H9 (cell line): ENCODE results near the gene RIT2. TPM values are rescaled to one million over a fixed set of nuclear protein-coding genes. Genes with fewer than 3 reads are reported as not detected.

ENCODE experiments used
- DNase-seq: peaks from one replicate; pipeline ENCODE4 v3.0.0-alpha.2; 2017
- H2AFZ ChIP-seq: one replicate; pipeline ENCODE4 v1.6.1; 2013; ENCODE audit warnings: mild to moderate bottlenecking, low read length, control low read depth, moderate library complexity
- H2AK5ac ChIP-seq: 2 replicates; pipeline ENCODE4 v1.6.1; 2013; ENCODE audit warnings: low read length, control low read depth, mixed read lengths; ENCODE audit not compliant: insufficient read length
- H2BK120ac ChIP-seq: one replicate; pipeline ENCODE4 v1.6.1; 2013; ENCODE audit warnings: low read depth, mild to moderate bottlenecking, low read length, control low read depth, inconsistent platforms; ENCODE audit not compliant: poor library complexity, severe bottlenecking
- H2BK12ac ChIP-seq: 2 replicates; pipeline ENCODE4 v1.6.1; 2013; ENCODE audit warnings: low read length, control low read depth, mixed read lengths, low read depth; ENCODE audit not compliant: insufficient read length
- H2BK15ac ChIP-seq: 2 replicates; pipeline ENCODE4 v1.6.1; 2013; ENCODE audit warnings: low read depth, low read length, control low read depth
- H2BK20ac ChIP-seq: one replicate; pipeline ENCODE4 v1.6.1; 2013; ENCODE audit warnings: low read depth, mild to moderate bottlenecking, low read length, control low read depth, inconsistent platforms; ENCODE audit not compliant: poor library complexity, severe bottlenecking
- H2BK5ac ChIP-seq: 2 replicates; pipeline ENCODE4 v1.6.1; 2013; ENCODE audit warnings: low read length, control low read depth, mixed read lengths; ENCODE audit not compliant: insufficient read length
- H3K14ac ChIP-seq: 2 replicates; pipeline ENCODE4 v1.6.1; 2013; ENCODE audit warnings: low read length, control low read depth; ENCODE audit not compliant: insufficient read depth
- H3K18ac ChIP-seq: 2 replicates; pipeline ENCODE4 v1.6.1; 2013; ENCODE audit warnings: low read depth, mild to moderate bottlenecking, mixed read lengths, low read length, control low read depth; ENCODE audit not compliant: insufficient read length
- H3K23ac ChIP-seq: 2 replicates; pipeline ENCODE4 v1.6.1; 2013; ENCODE audit warnings: low read length, control low read depth, mixed read lengths, low read depth; ENCODE audit not compliant: insufficient read length
- H3K23me2 ChIP-seq: 2 replicates; pipeline ENCODE4 v1.6.1; 2013; ENCODE audit warnings: low read depth, mild to moderate bottlenecking, mixed read lengths, low read length, control low read depth; ENCODE audit not compliant: insufficient read length, poor library complexity, severe bottlenecking
- H3K27ac ChIP-seq: 2 replicates; pipeline ENCODE4 v1.5.1; 2013; ENCODE audit warnings: low read length, control low read depth, mixed read lengths, low read depth; ENCODE audit not compliant: insufficient read length
- H3K27me3 ChIP-seq: 2 replicates; pipeline ENCODE4 v1.6.1; 2013; ENCODE audit warnings: low read length, control low read depth, inconsistent platforms; ENCODE audit not compliant: insufficient read depth
- H3K4ac ChIP-seq: 2 replicates; pipeline ENCODE4 v1.6.1; 2013; ENCODE audit warnings: low read depth, mild to moderate bottlenecking, control low read depth, inconsistent platforms, low read length, moderate library complexity
- H3K4me1 ChIP-seq: 2 replicates; pipeline ENCODE4 v1.6.1; 2013; ENCODE audit warnings: low read length, control low read depth, inconsistent platforms; ENCODE audit not compliant: insufficient read depth
- H3K4me2 ChIP-seq: 2 replicates; pipeline ENCODE4 v1.6.1; 2013; ENCODE audit warnings: low read length, control low read depth, mixed read lengths; ENCODE audit not compliant: insufficient read length, insufficient read depth
- H3K56ac ChIP-seq: 2 replicates; pipeline ENCODE4 v1.6.1; 2013; ENCODE audit warnings: low read depth, mild to moderate bottlenecking, mixed read lengths, low read length, control low read depth; ENCODE audit not compliant: insufficient read length
- H3K79me1 ChIP-seq: 2 replicates; pipeline ENCODE4 v1.6.1; 2013; ENCODE audit warnings: low read depth, mild to moderate bottlenecking, moderate library complexity, low read length, control low read depth, inconsistent platforms; ENCODE audit not compliant: insufficient read depth, poor library complexity, severe bottlenecking
- H3K79me2 ChIP-seq: 2 replicates; pipeline ENCODE4 v1.6.1; 2013; ENCODE audit warnings: low read length, control low read depth, inconsistent platforms; ENCODE audit not compliant: insufficient read depth
- H3K9ac ChIP-seq: 2 replicates; pipeline ENCODE4 v1.6.1; 2013; ENCODE audit warnings: low read length, control low read depth, mixed read lengths; ENCODE audit not compliant: insufficient read length; ENCODE audit errors: extremely low read depth
- H3K9me3 ChIP-seq: one replicate; pipeline ENCODE4 v1.6.1; 2013; ENCODE audit warnings: low read depth, low read length, inconsistent platforms; ENCODE audit not compliant: control insufficient read depth
- H3T11ph ChIP-seq: one replicate; pipeline ENCODE4 v1.6.1; 2013; ENCODE audit warnings: mild to moderate bottlenecking, low read length, control low read depth, inconsistent platforms
- H4K20me1 ChIP-seq: one replicate; pipeline ENCODE4 v1.6.1; 2013; ENCODE audit not compliant: control insufficient read depth, insufficient read length, insufficient read depth
- H4K5ac ChIP-seq: 2 replicates; pipeline ENCODE4 v1.6.1; 2013; ENCODE audit warnings: low read depth, mild to moderate bottlenecking, mixed read lengths, low read length, control low read depth; ENCODE audit not compliant: insufficient read length
- H4K8ac ChIP-seq: replicated peaks from 2 replicates; pipeline ENCODE4 v1.6.1; 2013; ENCODE audit warnings: low read length, control low read depth, mixed read lengths, low read depth; ENCODE audit not compliant: insufficient read length
- H4K91ac ChIP-seq: 2 replicates; pipeline ENCODE4 v1.6.1; 2013; ENCODE audit warnings: low read depth, mild to moderate bottlenecking, moderate library complexity, mixed read lengths, low read length, control low read depth; ENCODE audit not compliant: insufficient read length
- H3K27ac Mint-ChIP-seq, 3 experiments: 2 replicates in 2 of 3; 3 replicates in 1 of 3; pipeline ENCODE4 v1.8.0; 2020 to 2021; ENCODE audit warnings: mixed read lengths in 3 of 3, mild to moderate bottlenecking in 1 of 3, moderate library complexity in 1 of 3
- H3K27me3 Mint-ChIP-seq: 2 replicates; pipeline ENCODE4 v1.8.0; 2021; ENCODE audit warnings: low read depth, mild to moderate bottlenecking, moderate library complexity, mixed read lengths
- H3K36me3 Mint-ChIP-seq, 3 experiments: 2 replicates in 2 of 3; 3 replicates in 1 of 3; pipeline ENCODE4 v1.8.0; 2020 to 2021; ENCODE audit warnings: low read depth in 3 of 3, mixed read lengths in 3 of 3; ENCODE audit not compliant: insufficient read depth in 1 of 3
- H3K4me1 Mint-ChIP-seq, 2 experiments: 2 replicates each; pipeline ENCODE4 v1.8.0; 2020; ENCODE audit warnings: mixed read lengths in 2 of 2
- H3K4me3 Mint-ChIP-seq, 2 experiments: 2 replicates in 1 of 2; 3 replicates in 1 of 2; pipeline ENCODE4 v1.8.0; 2020 to 2021; ENCODE audit warnings: mild to moderate bottlenecking in 2 of 2, mixed read lengths in 2 of 2, moderate library complexity in 1 of 2
- H3K9me3 Mint-ChIP-seq, 2 experiments: 2 replicates in 1 of 2; 3 replicates in 1 of 2; pipeline ENCODE4 v1.8.0; 2020; ENCODE audit warnings: mild to moderate bottlenecking in 2 of 2, mixed read lengths in 2 of 2, moderate library complexity in 1 of 2
- total RNA-seq: library from RNA; stranded (reverse); gene quantifications from 2 replicates; pipeline ENCODE4 v1.2.1, GENCODE V29; 2021
- TF ChIP-seq, protein P1 (sequence below): fragments of 200-600 bp; sonication (generic); conservative IDR thresholded peaks from 3 replicates; pipeline ENCODE4 v1.8.0; 2021; ENCODE audit warnings: antibody characterized with exemption, mild to moderate bottlenecking

Gene RIT2
- total RNA-seq, 1 experiment from 2014 or later = 1.2 TPM

DNA sequence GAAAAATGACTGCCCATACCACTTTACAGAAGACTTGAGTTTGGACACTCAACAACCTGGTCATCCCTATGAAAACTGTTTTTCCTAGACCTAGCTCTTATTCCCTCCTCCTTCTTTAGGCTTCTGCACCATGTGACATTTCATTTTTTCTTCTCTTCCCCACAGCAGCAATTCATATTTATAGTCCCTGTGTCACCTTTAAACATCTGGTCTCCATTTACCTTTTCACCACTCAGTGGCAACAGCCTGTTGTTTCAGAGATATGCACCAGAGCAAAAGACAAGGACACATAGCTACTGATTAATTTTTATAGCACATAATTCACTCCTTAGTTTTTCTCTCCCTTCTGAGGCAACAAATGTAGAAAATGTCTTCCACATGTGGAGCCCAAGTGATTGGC is 118.7 kb downstream of the RIT2 start:
- no peak overlapping the region for H2AFZ ChIP-seq

More for the DNA sequence above, 118.7 kb downstream of the RIT2 start:
- Histone ChIP-seq H3K23ac (no peak overlapping the region), H3K79me1 (no peaks in the 10 kb centered on the region), H2BK12ac (no peak overlapping the region), H4K20me1 (no peaks in the 10 kb centered on the region), H2BK5ac (no peak overlapping the region), H3K18ac (no peak overlapping the region), H3K9ac (no peak overlapping the region), H3K79me2 (no peaks in the 10 kb centered on the region), H4K91ac (no peak overlapping the region), H3K56ac (no peak overlapping the region), H4K8ac (no peak overlapping the region), H3T11ph (no peak overlapping the region), H2BK120ac (no peak overlapping the region), H3K23me2 (no peaks in the 10 kb centered on the region), H3K9me3 (no peaks in the 10 kb centered on the region), H3K27ac (no peak overlapping the region), H3K4me1 (peaks cover 5% of the 10 kb centered on the region; the same call in 1 of the 2 replicates), H3K27me3 (no peaks in the 10 kb centered on the region), H4K5ac (no peak overlapping the region), H2BK20ac (no peak overlapping the region), H3K4me2 (no peak overlapping the region), H2BK15ac (no peak overlapping the region), H2AK5ac (no peak overlapping the region), H3K4ac (no peak overlapping the region), H3K14ac (no peak overlapping the region)
- Mint-ChIP-seq H3K4me1 (peaks cover 2 to 8% of the 10 kb centered on the region in 2 experiments; a peak in 3 of 4 replicates), H3K36me3 (peaks cover 0 to 19% (median 6%) of the 10 kb centered on the region in 3 experiments; a peak in 5 of 7 replicates), H3K27ac (no peak overlapping the region), H3K27me3 (no peaks in the 10 kb centered on the region), H3K4me3 (no peak overlapping the region), H3K9me3 (peaks cover 0 to 3% of the 10 kb centered on the region in 2 experiments)
- TF ChIP-seq, protein P1, sequence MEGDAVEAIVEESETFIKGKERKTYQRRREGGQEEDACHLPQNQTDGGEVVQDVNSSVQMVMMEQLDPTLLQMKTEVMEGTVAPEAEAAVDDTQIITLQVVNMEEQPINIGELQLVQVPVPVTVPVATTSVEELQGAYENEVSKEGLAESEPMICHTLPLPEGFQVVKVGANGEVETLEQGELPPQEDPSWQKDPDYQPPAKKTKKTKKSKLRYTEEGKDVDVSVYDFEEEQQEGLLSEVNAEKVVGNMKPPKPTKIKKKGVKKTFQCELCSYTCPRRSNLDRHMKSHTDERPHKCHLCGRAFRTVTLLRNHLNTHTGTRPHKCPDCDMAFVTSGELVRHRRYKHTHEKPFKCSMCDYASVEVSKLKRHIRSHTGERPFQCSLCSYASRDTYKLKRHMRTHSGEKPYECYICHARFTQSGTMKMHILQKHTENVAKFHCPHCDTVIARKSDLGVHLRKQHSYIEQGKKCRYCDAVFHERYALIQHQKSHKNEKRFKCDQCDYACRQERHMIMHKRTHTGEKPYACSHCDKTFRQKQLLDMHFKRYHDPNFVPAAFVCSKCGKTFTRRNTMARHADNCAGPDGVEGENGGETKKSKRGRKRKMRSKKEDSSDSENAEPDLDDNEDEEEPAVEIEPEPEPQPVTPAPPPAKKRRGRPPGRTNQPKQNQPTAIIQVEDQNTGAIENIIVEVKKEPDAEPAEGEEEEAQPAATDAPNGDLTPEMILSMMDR = no peak
- no peak for DNase-seq
